ENCODE measurements around the gene PRODH2. TPM values are rescaled to one million over a fixed set of nuclear protein-coding genes. Genes with fewer than 3 reads are reported as not detected.

Gene PRODH2
- total and polyA plus RNA-seq, 2 of the 13 experiments (the other 11 are each of a cell fraction or from before 2014, with no cell fraction given): 86.7 to 118 TPM

DNA sequence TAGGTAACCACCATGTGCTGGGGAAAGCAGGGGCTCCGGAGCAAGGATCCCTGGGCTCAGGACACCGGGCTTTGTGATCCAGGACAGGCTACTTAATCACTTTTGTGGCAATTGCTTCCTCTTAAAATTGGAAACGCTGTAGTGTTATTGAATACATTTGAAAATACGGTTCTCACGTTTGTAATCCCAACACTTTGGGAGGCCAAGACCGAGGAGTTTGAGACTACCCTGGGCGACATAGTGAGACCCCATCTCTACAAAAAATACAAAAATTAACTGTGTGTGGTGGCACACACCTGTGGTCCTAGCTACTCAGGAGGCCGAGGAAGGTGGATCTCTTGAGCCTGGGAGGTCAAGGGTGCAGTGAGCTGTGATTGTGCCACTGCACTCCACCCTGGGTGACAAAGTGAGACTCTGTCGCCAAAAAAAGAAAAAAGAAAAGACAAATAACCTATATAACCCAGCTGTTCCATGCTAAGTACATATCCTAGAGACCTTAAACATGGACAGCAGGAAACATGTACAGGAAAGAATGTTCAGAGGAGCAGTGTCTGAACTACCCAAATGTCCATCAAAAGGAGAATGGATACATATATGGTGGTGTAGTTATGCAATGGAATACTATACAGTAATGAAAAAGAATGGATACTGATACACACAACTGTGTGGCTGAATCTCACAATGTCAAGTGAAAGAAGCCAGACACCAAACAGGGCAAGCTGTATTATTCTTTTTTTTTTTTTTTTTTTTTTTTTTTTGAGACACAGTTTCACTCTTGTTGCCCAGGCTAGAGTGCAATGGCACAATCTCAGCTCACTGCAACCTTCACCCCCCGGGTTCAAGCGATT lies 622 bp upstream of the PRODH2 start (continued):
- TF ChIP-seq, protein P1, sequence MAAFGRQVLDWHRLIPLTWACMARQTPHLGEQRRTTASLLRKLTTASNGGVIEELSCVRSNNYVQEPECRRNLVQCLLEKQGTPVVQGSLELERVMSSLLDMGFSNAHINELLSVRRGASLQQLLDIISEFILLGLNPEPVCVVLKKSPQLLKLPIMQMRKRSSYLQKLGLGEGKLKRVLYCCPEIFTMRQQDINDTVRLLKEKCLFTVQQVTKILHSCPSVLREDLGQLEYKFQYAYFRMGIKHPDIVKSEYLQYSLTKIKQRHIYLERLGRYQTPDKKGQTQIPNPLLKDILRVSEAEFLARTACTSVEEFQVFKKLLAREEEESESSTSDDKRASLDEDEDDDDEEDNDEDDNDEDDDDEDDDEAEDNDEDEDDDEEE (CRISPR knock-in tag; IDR thresholded peaks at IDR 0.05): peak; percentile 10; the same call in 1 of the 2 replicates
- TF ChIP-seq, protein P2, sequence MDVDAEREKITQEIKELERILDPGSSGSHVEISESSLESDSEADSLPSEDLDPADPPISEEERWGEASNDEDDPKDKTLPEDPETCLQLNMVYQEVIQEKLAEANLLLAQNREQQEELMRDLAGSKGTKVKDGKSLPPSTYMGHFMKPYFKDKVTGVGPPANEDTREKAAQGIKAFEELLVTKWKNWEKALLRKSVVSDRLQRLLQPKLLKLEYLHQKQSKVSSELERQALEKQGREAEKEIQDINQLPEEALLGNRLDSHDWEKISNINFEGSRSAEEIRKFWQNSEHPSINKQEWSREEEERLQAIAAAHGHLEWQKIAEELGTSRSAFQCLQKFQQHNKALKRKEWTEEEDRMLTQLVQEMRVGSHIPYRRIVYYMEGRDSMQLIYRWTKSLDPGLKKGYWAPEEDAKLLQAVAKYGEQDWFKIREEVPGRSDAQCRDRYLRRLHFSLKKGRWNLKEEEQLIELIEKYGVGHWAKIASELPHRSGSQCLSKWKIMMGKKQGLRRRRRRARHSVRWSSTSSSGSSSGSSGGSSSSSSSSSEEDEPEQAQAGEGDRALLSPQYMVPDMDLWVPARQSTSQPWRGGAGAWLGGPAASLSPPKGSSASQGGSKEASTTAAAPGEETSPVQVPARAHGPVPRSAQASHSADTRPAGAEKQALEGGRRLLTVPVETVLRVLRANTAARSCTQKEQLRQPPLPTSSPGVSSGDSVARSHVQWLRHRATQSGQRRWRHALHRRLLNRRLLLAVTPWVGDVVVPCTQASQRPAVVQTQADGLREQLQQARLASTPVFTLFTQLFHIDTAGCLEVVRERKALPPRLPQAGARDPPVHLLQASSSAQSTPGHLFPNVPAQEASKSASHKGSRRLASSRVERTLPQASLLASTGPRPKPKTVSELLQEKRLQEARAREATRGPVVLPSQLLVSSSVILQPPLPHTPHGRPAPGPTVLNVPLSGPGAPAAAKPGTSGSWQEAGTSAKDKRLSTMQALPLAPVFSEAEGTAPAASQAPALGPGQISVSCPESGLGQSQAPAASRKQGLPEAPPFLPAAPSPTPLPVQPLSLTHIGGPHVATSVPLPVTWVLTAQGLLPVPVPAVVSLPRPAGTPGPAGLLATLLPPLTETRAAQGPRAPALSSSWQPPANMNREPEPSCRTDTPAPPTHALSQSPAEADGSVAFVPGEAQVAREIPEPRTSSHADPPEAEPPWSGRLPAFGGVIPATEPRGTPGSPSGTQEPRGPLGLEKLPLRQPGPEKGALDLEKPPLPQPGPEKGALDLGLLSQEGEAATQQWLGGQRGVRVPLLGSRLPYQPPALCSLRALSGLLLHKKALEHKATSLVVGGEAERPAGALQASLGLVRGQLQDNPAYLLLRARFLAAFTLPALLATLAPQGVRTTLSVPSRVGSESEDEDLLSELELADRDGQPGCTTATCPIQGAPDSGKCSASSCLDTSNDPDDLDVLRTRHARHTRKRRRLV (CRISPR knock-in tag; IDR thresholded peaks at IDR 0.05): no peak
- TF ChIP-seq ZNF33B (CRISPR knock-in tag; IDR thresholded peaks at IDR 0.05): 0 out of 2 replicates have a peak, but pooled peaks have one; percentile 19
- peak; percentile 1; the same call in 1 of the 2 replicates for TF ChIP-seq RXRA (CRISPR knock-in tag; IDR thresholded peaks at IDR 0.05)
- peak; percentile 47; the same call in 1 of the 2 replicates for TF ChIP-seq MEF2D (CRISPR knock-in tag; IDR thresholded peaks at IDR 0.05)
- no peak for TF ChIP-seq TAF15 (IDR thresholded peaks at IDR 0.05; ENCODE audit: low read depth, low read length, poor library complexity, severe bottlenecking)
- no peak for TF ChIP-seq ZNF550 (CRISPR knock-in tag; IDR thresholded peaks at IDR 0.05; ENCODE audit: borderline replicate concordance)
- TF ChIP-seq ZNF792 (CRISPR knock-in tag; IDR thresholded peaks at IDR 0.05): no peak
- 0 out of 2 replicates have a peak, but pooled peaks have one; percentile 4 for TF ChIP-seq YEATS4 (CRISPR knock-in tag; IDR thresholded peaks at IDR 0.05; ENCODE audit: borderline replicate concordance)
- 0 out of 2 replicates have a peak, but pooled peaks have one; percentile 30 for TF ChIP-seq POLR2AphosphoS5 (IDR thresholded peaks at IDR 0.05; ENCODE audit: low read depth, low read length)
- TF ChIP-seq ZMYM4 (CRISPR knock-in tag; IDR thresholded peaks at IDR 0.05): no peak
- TF ChIP-seq PHF21A (CRISPR knock-in tag; IDR thresholded peaks at IDR 0.05): 0 out of 2 replicates have a peak, but pooled peaks have one; percentile 27
- no peak for TF ChIP-seq TBP (CRISPR knock-in tag; IDR thresholded peaks at IDR 0.05)
- TF ChIP-seq ISL2 (CRISPR knock-in tag; IDR thresholded peaks at IDR 0.05): peak; percentile 7; the same call in 1 of the 2 replicates
- no peak for TF ChIP-seq MEIS1 (CRISPR knock-in tag; IDR thresholded peaks at IDR 0.05; ENCODE audit: borderline replicate concordance)
- TF ChIP-seq ZNF614 (CRISPR knock-in tag; IDR thresholded peaks at IDR 0.05; ENCODE audit: borderline replicate concordance): peak; percentile 54; the same call in 1 of the 2 replicates
- TF ChIP-seq ZNF317 (CRISPR knock-in tag; IDR thresholded peaks at IDR 0.05): no peak
